Activated CD4-positive, CD25-positive, alpha-beta regulatory T cell (primary cell): Measurements from ENCODE around the gene OR10A2.
"Not testable (repeated sequence)": the region's sequence is repeated elsewhere in the genome, so short reads cannot be mapped to it uniquely, and the experiment has no call there.

ENCODE experiments used
- DNase-seq, 4 experiments: peaks; one replicate each; lab custom pipeline; 2025; lab: John Stamatoyannopoulos, UW

OR10A2 gene

GRCh38 chr11:6887711-6888110, 24.9 kb downstream of the OR10A2 start:
- not testable (repeated sequence) for DNase-seq

DNA sequence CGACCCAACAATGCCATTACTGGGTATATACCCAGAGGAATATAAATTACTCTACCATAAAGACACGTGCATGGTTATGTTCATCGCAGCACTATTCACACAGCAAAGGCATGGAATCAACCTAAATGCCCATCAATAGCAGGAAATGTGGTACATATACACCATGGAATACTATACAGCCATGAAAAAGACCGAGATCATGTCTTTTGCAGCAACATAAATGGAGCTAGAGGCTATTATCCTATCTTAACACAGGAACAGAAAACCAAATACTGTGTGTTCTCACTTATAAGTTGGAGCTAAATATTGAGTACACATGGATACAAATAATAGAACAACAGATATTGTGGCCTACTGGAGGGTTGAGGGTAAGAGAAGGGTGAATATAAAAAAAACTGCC, 26.0 kb downstream of the OR10A2 start:
- DNase-seq: no peak

DNA sequence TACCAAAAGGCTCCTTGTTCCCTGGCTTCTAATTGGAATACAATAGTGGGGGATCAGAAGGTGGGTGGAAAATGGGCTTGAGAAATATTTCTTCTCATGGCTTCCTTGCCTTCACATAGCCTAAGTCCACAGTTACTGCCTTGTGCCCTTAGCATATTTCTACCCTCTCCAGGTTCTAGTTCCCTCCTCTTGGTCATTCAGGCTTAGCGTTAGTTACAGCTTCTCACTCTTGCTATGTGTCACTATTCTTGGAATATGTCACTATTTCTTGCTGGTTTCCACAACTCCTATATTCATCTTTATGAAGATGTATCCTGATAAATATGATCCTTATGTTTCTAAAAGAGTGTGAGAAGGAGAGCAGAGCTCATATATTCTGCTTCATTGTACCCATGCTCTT, 27.0 kb downstream of the OR10A2 start:
- DNase-seq: no peak

- no peak for DNase-seq
Observed at GRCh38 chr11:6892400-6892799, 29.5 kb downstream of the OR10A2 start, which contains the start of gene OR2D2. TSS of gene OR2D2 (minus strand) at chr11:6892500. CDS start at chr11:6892500, 0 bp downstream.

GRCh38 chr11:6894097-6894496, 31.2 kb downstream of the OR10A2 start:
- no peak for DNase-seq

DNA sequence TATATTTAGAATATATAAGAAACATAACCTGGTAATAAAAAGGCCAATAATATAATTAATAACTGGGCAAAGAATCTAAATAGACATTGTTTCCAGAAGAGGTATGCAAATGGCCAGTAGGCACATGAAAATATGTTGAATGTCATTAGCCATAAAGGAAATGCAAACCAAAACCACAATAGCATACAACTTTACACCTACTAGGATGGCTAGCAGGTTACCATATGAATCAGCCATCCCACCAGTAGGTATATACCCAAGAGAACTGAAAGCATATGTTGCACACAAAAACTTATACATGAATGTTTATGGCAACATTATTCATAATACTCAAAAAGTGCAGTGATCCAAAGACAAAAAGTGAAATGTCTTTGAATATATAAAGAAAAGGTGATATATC, 32.2 kb downstream of the OR10A2 start:
- no peak for DNase-seq

- DNase-seq: no peak
Observed at GRCh38 chr11:6898911-6899310, 36.1 kb downstream of the OR10A2 start.

DNA sequence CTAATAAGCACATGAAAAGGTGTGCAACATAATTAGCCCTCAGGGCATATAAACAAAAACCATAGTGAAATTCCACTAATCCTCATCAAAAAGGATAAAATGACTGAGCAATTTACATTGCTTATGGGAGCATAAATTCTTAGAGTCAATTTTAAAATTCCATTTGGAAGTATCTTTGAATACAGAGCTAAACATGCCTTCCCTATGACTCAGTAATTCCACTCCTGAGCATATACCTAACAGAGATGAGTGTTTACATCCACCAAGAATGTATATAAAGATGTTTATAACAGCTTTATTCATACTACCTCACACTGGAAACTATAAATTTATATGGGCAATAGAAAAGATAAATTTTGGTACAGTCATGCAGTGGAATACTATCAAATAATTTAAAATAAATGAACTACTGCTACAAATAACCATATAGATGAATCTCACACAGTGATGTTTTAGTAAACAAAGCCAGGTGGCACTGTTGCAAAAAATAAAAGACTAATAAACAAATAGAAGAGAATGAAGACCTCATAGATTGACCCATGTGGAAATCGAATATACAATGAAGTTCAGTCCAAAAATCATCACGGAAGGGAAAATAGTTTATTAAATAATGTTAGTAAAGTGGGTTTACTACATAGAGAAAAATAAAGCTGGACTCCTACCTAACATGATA, 37.6 kb downstream of the OR10A2 start:
- DNase-seq: no peak

DNA sequence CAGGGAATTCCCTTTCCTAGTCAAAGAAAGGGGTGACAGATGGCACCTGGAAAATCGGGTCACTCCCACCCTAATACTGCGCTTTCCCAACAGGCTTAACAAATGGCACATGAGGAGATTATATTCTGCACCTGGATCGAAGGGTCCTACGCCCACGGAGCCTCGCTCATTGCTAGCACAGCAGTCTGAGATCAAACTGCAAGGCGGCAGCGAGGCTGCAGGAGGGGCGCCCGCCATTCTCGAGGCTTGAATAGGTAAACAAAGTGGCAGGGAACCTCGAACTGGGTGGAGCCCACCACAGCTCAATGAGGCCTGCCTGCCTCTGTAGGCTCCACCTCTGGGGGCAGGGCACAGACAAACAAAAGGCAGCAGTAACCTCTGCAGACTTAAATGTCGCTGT, 41.9 kb downstream of the OR10A2 start:
- not testable (repeated sequence) for DNase-seq

DNA sequence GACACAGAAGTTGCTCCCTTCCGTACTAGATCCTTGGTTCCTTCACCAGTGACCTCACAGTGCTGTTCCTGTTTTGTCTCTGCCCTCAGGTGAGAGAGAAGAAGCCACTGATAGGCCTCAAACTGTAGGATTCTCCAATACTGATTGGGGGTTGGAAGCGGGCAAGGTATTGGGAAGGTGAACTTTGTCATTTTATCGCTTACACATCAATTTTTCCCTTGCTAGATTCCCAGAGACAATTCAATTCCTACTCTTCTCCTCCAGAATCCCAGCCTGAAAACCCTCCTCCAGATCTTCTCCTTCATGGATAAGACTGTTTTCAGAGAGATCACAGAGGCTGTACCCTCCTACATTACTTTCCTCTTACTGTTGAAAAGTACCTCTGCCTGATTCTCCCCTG, 48.5 kb downstream of the OR10A2 start:
- DNase-seq: no peak

GRCh38 chr11:6911948-6912347, 49.1 kb downstream of the OR10A2 start:
- DNase-seq: no peak

- DNase-seq: no peak
Observed at GRCh38 chr11:6919698-6920097, 56.8 kb downstream of the OR10A2 start.

GRCh38 chr11:6920702-6921101, 57.8 kb downstream of the OR10A2 start, which contains the start of gene OR2D3:
TSS of gene OR2D3 (plus strand) at chr11:6921002. CDS start at chr11:6921002, 0 bp downstream.
- DNase-seq: no peak
